ENCODE measurements around the gene CAMKK1. TPM values are rescaled to one million over a fixed set of nuclear protein-coding genes. Genes with fewer than 3 reads are reported as not detected.

The CAMKK1 gene
- polyA plus RNA-seq, 1 experiment = 2.8 TPM

GRCh38 chr17:3818786-3819185 is 74.1 kb downstream of the CAMKK1 start:
- ChIA-PET CTCF (interaction anchor here (0.7 to 2.3 kb wide), 2 partner anchors 9 to 81 kb away, joined by 3 to 8 read pairs; no protein-coding TSS in a partner anchor), POLR2A (no interaction called here)
- no peaks in the 10 kb centered on the region for H3K27me3 ChIP-seq (ENCODE audit: control insufficient read depth, insufficient read depth, low read length)
- no peaks in the 10 kb centered on the region for H3K9me3 ChIP-seq (ENCODE audit: control insufficient read depth, insufficient read depth, low read length)
- no peak for TF ChIP-seq CTCF (IDR thresholded peaks at IDR 0.05; ENCODE audit: low read depth, low read length)
- no peak overlapping the region for H3K4me3 ChIP-seq (ENCODE audit: low read depth, low read length)
- no peak overlapping the region for H3K27ac ChIP-seq (ENCODE audit: low read depth, low read length)
- DNase-seq (ENCODE audit: low read depth, low spot score) = no peak

GRCh38 chr17:3817851-3818605 is 74.8 kb downstream of the CAMKK1 start:
- ChIA-PET CTCF (interaction anchor here (0.7 to 3.7 kb wide), 3 partner anchors 10 to 80 kb away, joined by 3 to 19 read pairs (median 8); partner anchors contain the start of gene NCBP3), POLR2A (no interaction called here)
- Histone ChIP-seq H3K9me3 (ENCODE audit: control insufficient read depth, insufficient read depth, low read length) (no peaks in the 10 kb centered on the region), H3K4me3 (ENCODE audit: low read depth, low read length) (no peak overlapping the region), H3K27me3 (ENCODE audit: control insufficient read depth, insufficient read depth, low read length) (no peaks in the 10 kb centered on the region), H3K27ac (ENCODE audit: low read depth, low read length) (no peak overlapping the region)
- DNase-seq (ENCODE audit: low read depth, low spot score) = no peak
- no peak for TF ChIP-seq CTCF (IDR thresholded peaks at IDR 0.05; ENCODE audit: low read depth, low read length)

- DNase-seq (ENCODE audit: low read depth, low spot score) = no peak
- ChIA-PET POLR2A (no interaction called here), CTCF (interaction anchor here (3.2 to 3.7 kb wide), 2 partner anchors 30 to 78 kb away, joined by 18 to 19 read pairs; partner anchors contain the start of gene NCBP3)
- no peak overlapping the region for H3K27ac ChIP-seq (ENCODE audit: low read depth, low read length)
- H3K4me3 ChIP-seq (ENCODE audit: low read depth, low read length) = no peak overlapping the region
- no peaks in the 10 kb centered on the region for H3K9me3 ChIP-seq (ENCODE audit: control insufficient read depth, insufficient read depth, low read length)
- TF ChIP-seq CTCF (IDR thresholded peaks at IDR 0.05; ENCODE audit: low read depth, low read length) = 0 out of 2 replicates have a peak, but pooled peaks have one; percentile 18
- H3K27me3 ChIP-seq (ENCODE audit: control insufficient read depth, insufficient read depth, low read length) = no peaks in the 10 kb centered on the region
Observed at GRCh38 chr17:3815925-3816324, 76.9 kb downstream of the CAMKK1 start.

- H3K27ac ChIP-seq (ENCODE audit: low read depth, low read length) = no peak overlapping the region
- no peak for TF ChIP-seq CTCF (IDR thresholded peaks at IDR 0.05; ENCODE audit: low read depth, low read length)
- H3K9me3 ChIP-seq (ENCODE audit: control insufficient read depth, insufficient read depth, low read length) = no peaks in the 10 kb centered on the region
- no peak for DNase-seq (ENCODE audit: low read depth, low spot score)
- POLR2A ChIA-PET = no interaction called here
- no peaks in the 10 kb centered on the region for H3K27me3 ChIP-seq (ENCODE audit: control insufficient read depth, insufficient read depth, low read length)
- CTCF ChIA-PET = interaction anchor here (0.6 to 3.7 kb wide), 3 partner anchors 12 to 78 kb away, joined by 4 to 19 read pairs (median 18); partner anchors contain the start of gene NCBP3
- no peak overlapping the region for H3K4me3 ChIP-seq (ENCODE audit: low read depth, low read length)
Observed at GRCh38 chr17:3815122-3815521, 77.7 kb downstream of the CAMKK1 start.

- no peak overlapping the region for H3K27ac ChIP-seq (ENCODE audit: low read depth, low read length)
- CTCF ChIA-PET = interaction anchor here (0.6 to 3.7 kb wide), 3 partner anchors 13 to 77 kb away, joined by 4 to 19 read pairs (median 18); partner anchors contain the start of gene NCBP3
- no peak for DNase-seq (ENCODE audit: low read depth, low spot score)
- POLR2A ChIA-PET = no interaction called here
- H3K4me3 ChIP-seq (ENCODE audit: low read depth, low read length) = no peak overlapping the region
- H3K9me3 ChIP-seq (ENCODE audit: control insufficient read depth, insufficient read depth, low read length) = no peaks in the 10 kb centered on the region
- TF ChIP-seq CTCF (IDR thresholded peaks at IDR 0.05; ENCODE audit: low read depth, low read length) = no peak
- no peaks in the 10 kb centered on the region for H3K27me3 ChIP-seq (ENCODE audit: control insufficient read depth, insufficient read depth, low read length)
Observed at GRCh38 chr17:3814361-3814760, 78.5 kb downstream of the CAMKK1 start.

All from AG04450 (cell line).